MM.1S (cell line): Measurements from ENCODE around the gene TCF19.

Source experiments
- DNase-seq: peaks from one replicate; pipeline ENCODE4 v3.0.0-alpha.2; 2015
- H2AFZ ChIP-seq: fragments of 300-600 bp; sonication (generic); 2 replicates; pipeline ENCODE4 v1.6.0; 2016; ENCODE audit warnings: antibody characterized with exemption, low read length
- H3F3A ChIP-seq: fragments of 300-600 bp; sonication (generic); 2 replicates; pipeline ENCODE4 v1.6.1; 2016; ENCODE audit warnings: mild to moderate bottlenecking, antibody characterized with exemption, low read length, moderate library complexity, mixed read lengths; ENCODE audit not compliant: insufficient read depth
- H3K27ac ChIP-seq: fragments of 300-600 bp; sonication (generic); 2 replicates; pipeline ENCODE4 v1.5.1; 2016; ENCODE audit warnings: mild to moderate bottlenecking, low read length
- H3K27me3 ChIP-seq: fragments of 300-600 bp; sonication (generic); replicated peaks from 2 replicates; pipeline ENCODE4 v1.6.0; 2016; ENCODE audit warnings: low read length; ENCODE audit not compliant: insufficient read depth
- H3K36me3 ChIP-seq: fragments of 300-600 bp; sonication (generic); replicated peaks from 2 replicates; pipeline ENCODE4 v1.6.1; 2016; ENCODE audit warnings: mild to moderate bottlenecking, low read length, mixed read lengths; ENCODE audit not compliant: insufficient read depth
- H3K4me1 ChIP-seq: fragments of 300-600 bp; sonication (generic); 2 replicates; pipeline ENCODE4 v1.6.1; 2016; ENCODE audit warnings: low read length, mixed read lengths
- H3K4me2 ChIP-seq: fragments of 300-600 bp; sonication (generic); 2 replicates; pipeline ENCODE4 v1.6.0; 2016; ENCODE audit warnings: low read depth, low read length
- H3K4me3 ChIP-seq: fragments of 300-600 bp; sonication (generic); 2 replicates; pipeline ENCODE4 v1.5.1; 2016; ENCODE audit warnings: low read length, mixed read lengths
- H3K79me2 ChIP-seq: fragments of 300-600 bp; sonication (generic); 2 replicates; pipeline ENCODE4 v1.6.1; 2016; ENCODE audit warnings: mixed run types, low read length, mixed read lengths
- H3K9ac ChIP-seq: fragments of 300-600 bp; sonication (generic); 2 replicates; pipeline ENCODE4 v1.6.1; 2016; ENCODE audit warnings: low read length, mixed read lengths
- H3K9me2 ChIP-seq: fragments of 300-600 bp; sonication (generic); replicated peaks from 2 replicates; pipeline ENCODE4 v1.6.1; 2016; ENCODE audit warnings: mild to moderate bottlenecking, low read length, mixed read lengths; ENCODE audit not compliant: insufficient read depth
- H3K9me3 ChIP-seq: fragments of 300-600 bp; sonication (generic); replicated peaks from 2 replicates; pipeline ENCODE4 v1.6.1; 2016; ENCODE audit warnings: mild to moderate bottlenecking, low read length, mixed read lengths; ENCODE audit not compliant: insufficient read depth
- H4K20me1 ChIP-seq: fragments of 300-600 bp; sonication (generic); 2 replicates; pipeline ENCODE4 v1.6.1; 2016; ENCODE audit warnings: mild to moderate bottlenecking, low read length, moderate library complexity, mixed read lengths; ENCODE audit not compliant: insufficient read depth
- EZH2 ChIP-seq: fragments of 300-600 bp; sonication (generic); optimal IDR thresholded peaks from 2 replicates; pipeline ENCODE3; 2017; ENCODE audit warnings: low read depth, mild to moderate bottlenecking, antibody characterized with exemption, low read length, mixed read lengths
- EZH2phosphoT487 ChIP-seq: fragments of 300-600 bp; sonication (generic); IDR thresholded peaks from 2 replicates; pipeline ENCODE4 v1.6.1; 2018; ENCODE audit warnings: antibody characterized with exemption, low read length
- TF ChIP-seq, protein P1 (sequence below): fragments of 300-600 bp; sonication (generic); IDR thresholded peaks from 2 replicates; pipeline ENCODE4 v1.5.1; 2016; ENCODE audit warnings: antibody characterized with exemption, low read length, mixed read lengths

The TCF19 gene

DNA sequence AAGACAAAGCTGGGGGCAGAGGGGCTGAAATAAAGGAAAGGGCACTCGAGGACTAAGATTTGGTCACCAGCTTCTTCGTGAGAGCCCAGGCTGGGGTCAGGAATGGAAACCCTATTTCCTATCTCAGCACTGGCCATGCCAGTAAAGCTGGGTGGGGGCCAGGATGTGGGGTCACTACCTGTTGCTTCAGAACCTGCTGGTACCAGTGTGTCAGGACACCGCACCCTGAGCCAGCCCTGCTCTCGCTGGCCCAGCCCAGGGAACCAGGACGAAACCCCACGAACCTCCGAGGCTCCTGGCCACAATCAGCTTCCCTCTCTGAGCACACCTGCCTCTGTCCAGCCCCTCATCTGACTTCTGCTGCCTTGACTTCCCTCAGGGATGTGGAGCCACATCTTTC is 40.2 kb upstream of the TCF19 start:
- Histone ChIP-seq H3K36me3 (no peaks in the 10 kb centered on the region), H3K9me3 (no peaks in the 10 kb centered on the region), H3F3A (no peaks in the 10 kb centered on the region), H4K20me1 (no peaks in the 10 kb centered on the region), H3K4me2 (no peak overlapping the region), H3K27ac (no peak overlapping the region), H3K27me3 (peaks cover 74% of the 10 kb centered on the region), H3K9ac (no peak overlapping the region), H3K79me2 (no peaks in the 10 kb centered on the region), H3K9me2 (no peaks in the 10 kb centered on the region), H3K4me1 (no peaks in the 10 kb centered on the region), H2AFZ (no peak overlapping the region), H3K4me3 (no peak overlapping the region)
- TF ChIP-seq, protein P1, sequence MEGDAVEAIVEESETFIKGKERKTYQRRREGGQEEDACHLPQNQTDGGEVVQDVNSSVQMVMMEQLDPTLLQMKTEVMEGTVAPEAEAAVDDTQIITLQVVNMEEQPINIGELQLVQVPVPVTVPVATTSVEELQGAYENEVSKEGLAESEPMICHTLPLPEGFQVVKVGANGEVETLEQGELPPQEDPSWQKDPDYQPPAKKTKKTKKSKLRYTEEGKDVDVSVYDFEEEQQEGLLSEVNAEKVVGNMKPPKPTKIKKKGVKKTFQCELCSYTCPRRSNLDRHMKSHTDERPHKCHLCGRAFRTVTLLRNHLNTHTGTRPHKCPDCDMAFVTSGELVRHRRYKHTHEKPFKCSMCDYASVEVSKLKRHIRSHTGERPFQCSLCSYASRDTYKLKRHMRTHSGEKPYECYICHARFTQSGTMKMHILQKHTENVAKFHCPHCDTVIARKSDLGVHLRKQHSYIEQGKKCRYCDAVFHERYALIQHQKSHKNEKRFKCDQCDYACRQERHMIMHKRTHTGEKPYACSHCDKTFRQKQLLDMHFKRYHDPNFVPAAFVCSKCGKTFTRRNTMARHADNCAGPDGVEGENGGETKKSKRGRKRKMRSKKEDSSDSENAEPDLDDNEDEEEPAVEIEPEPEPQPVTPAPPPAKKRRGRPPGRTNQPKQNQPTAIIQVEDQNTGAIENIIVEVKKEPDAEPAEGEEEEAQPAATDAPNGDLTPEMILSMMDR = no peak
- TF ChIP-seq EZH2phosphoT487 (no peak), EZH2 (no peak)
- DNase-seq = no peak

DNA sequence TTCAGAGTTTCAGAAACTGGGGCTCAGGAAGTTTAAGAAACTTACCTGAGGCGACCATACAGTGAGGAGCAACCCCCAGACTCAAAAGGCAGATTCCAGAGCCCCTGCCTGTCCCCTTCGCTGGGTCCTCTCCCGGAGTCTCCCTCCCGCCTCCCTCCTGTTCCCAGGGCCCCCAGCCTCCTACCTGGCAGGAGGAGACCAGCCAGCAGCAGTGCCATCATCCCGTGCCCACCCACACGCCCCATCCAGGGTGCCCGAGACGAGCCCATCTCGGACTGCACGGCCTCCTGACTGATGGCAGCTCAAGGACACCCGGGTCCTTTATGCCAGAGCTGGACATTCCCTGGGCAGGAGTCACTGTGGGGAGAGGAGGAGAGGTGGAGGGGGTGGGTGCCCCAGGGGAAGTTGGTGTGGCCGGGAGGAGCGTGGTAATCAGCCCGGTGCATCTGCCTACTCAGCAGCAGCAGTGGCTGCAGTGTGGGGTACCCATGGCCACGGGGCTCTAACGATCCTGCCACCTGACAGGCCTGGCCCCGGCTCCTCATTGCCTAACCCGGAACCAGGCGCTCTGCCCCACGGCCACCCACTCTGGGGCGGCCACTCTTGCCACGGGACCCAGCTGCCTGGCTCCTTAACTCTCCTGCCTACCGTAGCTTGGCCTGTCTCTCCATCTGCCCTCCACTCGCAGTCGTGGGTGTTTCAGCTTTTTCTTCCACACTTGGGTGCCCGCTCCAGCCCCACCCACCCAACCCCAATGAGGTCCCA is 38.1 kb upstream of the TCF19 start, which contains the start of gene CDSN:
Gene CDSN, minus strand, starts transcription at position 296 of the 765 bp plus-strand sequence. Its CDS starts 27 bp downstream, at position 269.
- H3K79me2 ChIP-seq = no peaks in the 10 kb centered on the region
- peaks cover 66% of the 10 kb centered on the region for H3K27me3 ChIP-seq
- H3K4me3 ChIP-seq = no peak within 1 kb of the TSS
- H3K36me3 ChIP-seq = no peaks in the 10 kb centered on the region
- DNase-seq = no peak
- H3F3A ChIP-seq = no peaks in the 10 kb centered on the region
- no peaks in the 10 kb centered on the region for H3K9me2 ChIP-seq
- no peak within 1 kb of the TSS for H3K9ac ChIP-seq
- H3K9me3 ChIP-seq = no peaks in the 10 kb centered on the region
- no peaks in the 10 kb centered on the region for H4K20me1 ChIP-seq
- TF ChIP-seq EZH2 = no peak
- TF ChIP-seq, protein P1 = no peak
- H3K4me2 ChIP-seq = no peak within 1 kb of the TSS
- no peaks in the 10 kb centered on the region for H3K4me1 ChIP-seq
- no peak within 1 kb of the TSS for H3K27ac ChIP-seq
- no peak within 1 kb of the TSS for H2AFZ ChIP-seq

DNA sequence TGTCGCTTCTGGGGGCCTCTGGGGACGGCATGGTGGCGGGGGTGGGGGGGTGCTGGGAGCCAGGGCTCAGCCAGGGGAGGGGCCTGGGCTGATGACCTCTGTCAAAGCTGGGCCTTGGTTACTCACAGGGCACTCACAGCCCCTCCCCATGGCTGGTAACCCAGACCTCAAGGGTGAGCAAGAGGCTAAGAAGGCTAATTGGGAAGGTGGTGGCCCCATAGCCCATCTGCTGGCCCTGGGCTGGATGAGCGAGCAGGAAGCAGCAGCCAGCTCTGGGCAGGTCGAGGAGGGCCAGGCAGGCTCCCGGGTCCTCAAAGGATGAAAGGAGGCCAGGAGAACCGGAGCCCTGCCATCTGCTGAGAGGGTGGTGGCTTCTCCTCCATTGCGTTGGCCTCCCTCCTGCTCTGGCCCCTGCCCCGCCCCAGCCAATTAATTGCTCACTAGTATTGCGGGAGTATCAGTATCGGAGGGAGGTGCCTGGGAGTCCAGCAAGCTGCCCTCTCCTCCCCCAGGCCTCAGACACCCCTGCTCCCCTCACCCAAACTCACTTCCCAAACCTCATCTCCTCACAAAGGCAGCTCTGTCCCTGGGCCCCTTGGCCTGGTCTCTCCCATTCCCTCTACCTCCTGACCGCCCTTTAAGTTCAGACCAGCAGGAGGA is 37.1 kb upstream of the TCF19 start:
- Histone ChIP-seq H3K27me3 (peaks cover 57% of the 10 kb centered on the region), H3F3A (no peaks in the 10 kb centered on the region), H3K4me2 (no peak overlapping the region), H3K9me3 (no peaks in the 10 kb centered on the region), H3K36me3 (no peaks in the 10 kb centered on the region), H3K4me1 (no peaks in the 10 kb centered on the region), H2AFZ (no peak overlapping the region), H3K79me2 (no peaks in the 10 kb centered on the region), H4K20me1 (no peaks in the 10 kb centered on the region), H3K9ac (no peak overlapping the region), H3K9me2 (no peaks in the 10 kb centered on the region), H3K4me3 (no peak overlapping the region), H3K27ac (no peak overlapping the region)
- TF ChIP-seq, protein P1 = no peak
- TF ChIP-seq EZH2phosphoT487 = no peak
- TF ChIP-seq EZH2 = no peak
- DNase-seq = no peak
